HG03520 (cell line): ENCODE results near the gene WDR35.

Experiments used
- ATAC-seq: cut with Tn5 transposase; IDR thresholded peaks from one replicate; pipeline ENCODE4 v1.9.1; 2021; ENCODE audit warnings: mild to moderate bottlenecking, moderate library complexity; ENCODE audit not compliant: unreplicated experiment

The WDR35 gene

GRCh38 chr2:19989667-19990415 lies at the start of gene WDR35:
Gene WDR35 (minus strand): TSS chr2:19990105. CDS start chr2:19990015, 90 bp downstream.
- peak; percentile 91 for ATAC-seq

DNA sequence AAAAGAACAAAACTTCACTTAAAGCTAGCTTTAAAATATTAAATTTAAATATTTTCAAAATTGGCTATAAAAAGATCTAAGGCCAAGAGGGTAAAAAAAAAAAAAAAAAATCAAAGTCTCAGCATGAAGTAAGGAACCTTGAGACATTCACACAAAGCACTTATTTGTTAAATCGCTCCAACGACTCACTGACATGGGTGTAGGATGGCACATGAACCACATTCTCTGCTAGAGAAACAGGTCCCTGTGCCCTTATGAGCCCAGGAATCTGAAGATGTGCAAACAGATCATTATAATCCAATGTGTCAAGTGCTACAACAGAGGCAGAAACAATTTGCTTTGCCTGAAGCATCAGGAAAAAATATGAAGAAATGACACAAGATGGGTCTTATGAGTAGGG lies 47.8 kb upstream of the WDR35 start:
- ATAC-seq = no peak

DNA sequence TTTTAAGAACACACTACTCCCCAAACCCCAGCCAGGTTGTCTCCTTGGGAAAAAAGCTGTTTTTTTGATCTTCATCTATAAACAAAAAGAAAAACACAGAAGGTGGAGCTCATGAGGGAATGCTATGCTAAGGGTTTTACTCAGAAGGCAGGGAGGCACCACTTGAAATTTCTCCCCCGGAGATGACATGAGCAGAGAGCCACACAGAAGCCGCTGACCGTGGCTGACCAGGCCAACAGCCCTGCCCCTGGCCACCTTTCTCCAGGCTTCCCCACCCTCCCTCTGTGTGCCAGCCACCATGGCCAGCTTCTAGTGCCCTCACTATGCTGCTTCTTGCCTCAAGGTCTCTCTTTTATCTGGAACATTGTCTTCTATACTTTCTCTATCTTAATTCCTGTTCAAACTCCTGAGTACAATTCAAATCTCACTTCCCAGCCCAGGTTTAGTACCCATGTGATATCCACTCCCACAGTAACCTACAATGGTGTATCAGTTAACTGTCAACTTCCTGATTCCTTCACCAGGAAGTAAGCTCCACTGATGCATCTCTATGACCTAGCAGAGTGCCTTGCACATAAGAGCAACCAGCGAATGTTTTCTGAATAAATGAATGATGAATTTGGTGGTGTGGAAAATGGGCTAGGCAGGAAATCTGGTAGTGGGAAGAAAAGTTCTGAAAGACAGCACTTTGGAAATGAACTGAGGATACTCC lies 46.2 kb upstream of the WDR35 start:
- ATAC-seq = no peak

- no peak for ATAC-seq
Measured at GRCh38 chr2:20034821-20035220, 44.9 kb upstream of the WDR35 start.

- ATAC-seq = no peak
Measured at GRCh38 chr2:20034218-20034617, 44.3 kb upstream of the WDR35 start.

DNA sequence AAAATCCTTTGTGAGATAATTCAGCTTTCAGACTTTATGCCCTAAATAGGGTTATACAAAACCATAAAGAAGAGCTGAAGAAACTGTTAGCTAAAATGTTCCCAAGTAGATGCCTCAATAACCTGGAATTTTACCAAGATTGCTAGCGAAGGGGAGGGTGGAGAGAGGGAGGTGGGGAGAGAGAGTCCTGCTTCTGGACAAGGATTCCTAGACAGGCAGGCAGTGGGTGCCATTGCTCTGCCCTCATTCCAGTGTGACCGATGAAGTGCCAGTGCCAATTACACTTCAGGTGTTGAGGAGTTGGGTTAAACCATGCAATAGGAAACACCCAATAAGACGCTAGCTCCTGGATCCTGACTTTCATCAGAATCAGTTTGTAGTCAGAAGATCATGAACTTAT lies 43.4 kb upstream of the WDR35 start:
- ATAC-seq = no peak

DNA sequence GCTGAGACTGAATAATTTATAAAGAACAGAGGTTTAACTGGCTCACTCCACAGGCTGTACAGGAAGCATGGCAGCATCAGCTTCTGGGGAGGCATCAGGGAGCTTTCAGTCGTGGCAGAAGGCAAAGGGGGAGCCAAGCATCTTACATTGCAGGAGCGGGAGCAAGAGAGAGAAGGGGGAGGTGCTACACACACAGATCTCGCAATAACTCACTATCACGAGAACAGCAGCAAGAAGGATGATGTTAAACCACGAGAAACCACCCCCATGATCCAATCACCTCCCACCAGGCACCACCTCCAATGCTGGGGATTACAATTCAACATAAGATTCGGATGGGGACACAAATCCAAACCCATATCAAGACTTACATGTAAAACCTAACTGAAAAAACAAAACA lies 40.3 kb upstream of the WDR35 start:
- ATAC-seq = no peak

- no peak for ATAC-seq
Measured at GRCh38 chr2:20027705-20028434, 38.0 kb upstream of the WDR35 start.

DNA sequence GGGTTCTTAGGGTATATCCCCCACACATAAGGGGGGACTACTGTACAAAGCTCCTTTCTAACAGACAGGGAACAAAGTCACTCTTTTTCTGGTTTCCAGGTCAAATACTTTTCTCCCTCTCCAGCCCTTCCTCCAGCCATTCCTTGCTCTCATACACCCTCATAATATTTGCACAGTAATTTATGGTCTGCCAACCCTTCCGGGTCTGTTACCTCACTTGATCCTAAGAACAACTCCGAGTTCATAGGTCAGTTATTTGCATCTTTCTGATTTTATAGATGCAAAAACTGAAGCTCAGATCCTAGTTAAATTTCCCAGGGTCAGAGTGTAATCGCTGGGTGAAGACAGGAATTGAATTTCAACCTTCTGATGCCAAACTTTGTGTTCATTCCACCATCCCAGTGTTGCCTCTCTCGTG lies 37.4 kb upstream of the WDR35 start:
- no peak for ATAC-seq

DNA sequence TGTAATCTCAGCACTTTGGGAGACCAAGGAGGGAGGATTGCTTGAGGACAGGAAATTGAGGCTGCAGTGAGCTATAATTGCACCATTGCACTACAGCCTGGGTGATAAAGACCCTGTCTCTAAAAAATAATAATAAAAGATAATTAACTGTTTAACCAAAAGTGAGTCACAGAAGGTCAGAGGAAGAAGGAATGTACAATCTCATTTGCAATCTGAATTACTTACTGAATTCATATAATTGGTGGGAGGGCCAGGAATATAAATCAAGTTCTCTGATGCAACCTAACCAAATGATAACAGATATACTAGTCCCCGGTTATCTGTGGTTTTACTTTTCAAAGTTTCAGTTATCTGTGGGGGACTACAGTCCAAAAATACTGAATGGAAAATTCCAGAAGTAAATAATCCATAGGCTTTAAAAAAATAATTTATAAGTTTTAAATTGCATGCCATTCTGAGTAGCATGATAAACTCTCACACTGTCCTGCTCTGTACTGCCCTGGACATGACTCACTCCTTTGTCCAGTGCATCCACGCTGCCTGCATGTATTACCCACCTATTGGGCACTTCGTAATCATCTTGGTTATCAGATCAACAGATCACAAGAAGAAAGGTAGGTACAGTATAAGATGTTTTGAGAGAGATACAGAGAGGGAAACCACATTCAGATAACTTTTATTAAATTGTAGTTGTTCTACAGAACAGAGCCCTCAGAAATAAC lies 35.3 kb upstream of the WDR35 start:
- ATAC-seq = no peak

- no peak for ATAC-seq
Measured at GRCh38 chr2:20023688-20024087, 33.8 kb upstream of the WDR35 start.

GRCh38 chr2:20021405-20022009 lies 31.6 kb upstream of the WDR35 start:
- no peak for ATAC-seq

- no peak for ATAC-seq
Measured at GRCh38 chr2:20019747-20020146, 29.8 kb upstream of the WDR35 start.

GRCh38 chr2:20018601-20019152 lies 28.8 kb upstream of the WDR35 start:
- ATAC-seq = no peak

DNA sequence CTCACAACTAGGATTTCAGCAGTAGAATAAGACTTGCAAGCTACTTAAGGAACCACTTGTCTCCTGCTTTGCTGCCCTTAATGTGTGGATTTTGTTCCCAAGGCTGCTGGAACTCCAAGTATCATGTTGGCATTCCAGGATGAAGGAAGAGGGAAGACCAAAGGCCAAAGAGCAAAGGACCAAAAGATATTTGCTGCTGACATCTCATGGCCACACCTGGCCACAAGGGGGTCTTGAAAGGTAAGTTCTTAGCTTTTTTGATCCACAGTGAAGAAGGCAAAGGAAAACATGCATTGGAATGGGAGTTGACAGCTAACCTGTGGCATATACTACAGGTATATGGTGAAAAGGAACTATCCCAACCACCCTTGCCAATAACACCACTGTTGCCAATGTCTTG lies 26.4 kb upstream of the WDR35 start:
- ATAC-seq = no peak

GRCh38 chr2:20015482-20016083 lies 25.7 kb upstream of the WDR35 start:
- no peak for ATAC-seq

DNA sequence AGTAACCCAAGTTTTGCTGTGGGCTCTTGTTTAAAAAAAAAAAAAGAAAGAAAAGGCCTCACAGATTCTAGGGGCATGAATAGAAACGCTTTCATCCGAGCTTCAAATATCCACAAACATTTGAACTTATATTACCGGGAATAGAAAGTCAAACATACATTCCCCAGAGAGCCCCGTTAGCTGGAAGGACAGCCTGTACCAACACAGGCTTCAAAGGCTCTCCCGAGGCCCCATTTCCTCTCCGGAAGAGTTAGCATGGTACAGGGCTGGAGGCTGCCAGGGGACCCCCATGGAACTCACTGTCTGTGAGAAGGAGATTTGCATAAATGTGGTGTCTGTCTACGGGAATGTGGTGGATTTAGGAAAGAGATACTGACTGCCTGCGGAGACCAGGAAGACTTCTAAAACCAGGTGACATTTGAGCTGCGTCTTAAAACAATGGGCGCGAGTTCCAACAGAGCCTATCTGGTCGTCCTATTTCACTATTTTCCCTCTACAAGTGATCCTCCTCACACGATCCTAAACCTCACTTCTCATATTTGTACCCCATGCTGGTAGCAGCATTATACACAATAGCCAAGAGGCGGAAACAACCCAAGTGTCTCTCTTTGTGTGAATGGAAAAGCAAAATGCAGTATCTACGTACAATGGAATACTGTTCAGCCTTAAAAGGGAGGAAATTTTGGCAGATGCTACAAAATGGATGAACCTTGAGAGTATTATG lies 23.4 kb upstream of the WDR35 start:
- ATAC-seq = no peak

GRCh38 chr2:20012282-20013125 lies 22.6 kb upstream of the WDR35 start, which contains the start of gene MATN3:
Gene MATN3 (minus strand): TSS chr2:20012668. CDS start chr2:20012631, 37 bp downstream.
- ATAC-seq = no peak

GRCh38 chr2:20012032-20012281 lies 22.1 kb upstream of the WDR35 start:
- ATAC-seq = no peak
